Chondrocyte (in vitro differentiated cells): Measurements from ENCODE around the gene HDAC4. TPM values are rescaled to one million over a fixed set of nuclear protein-coding genes. Genes with fewer than 3 reads are reported as not detected.

ENCODE experiments used
- DNase-seq: peaks from one replicate; pipeline ENCODE4 v3.0.0; 2021; ENCODE audit warnings: mixed read lengths, low spot score
- H3K27ac Mint-ChIP-seq: one replicate; pipeline ENCODE4 v1.8.0; 2021; ENCODE audit warnings: mild to moderate bottlenecking, moderate library complexity, mixed read lengths; ENCODE audit not compliant: unreplicated experiment
- H3K27me3 Mint-ChIP-seq: 2 replicates; pipeline ENCODE4 v1.8.0; 2021; ENCODE audit warnings: low read depth, mixed read lengths
- H3K36me3 Mint-ChIP-seq: 2 replicates; pipeline ENCODE4 v1.8.0; 2021; ENCODE audit warnings: low read depth, mixed read lengths
- H3K4me1 Mint-ChIP-seq: 2 replicates; pipeline ENCODE4 v1.8.0; 2021; ENCODE audit warnings: low read depth, mild to moderate bottlenecking, mixed read lengths
- H3K4me3 Mint-ChIP-seq: one replicate; pipeline ENCODE4 v1.8.0; 2021; ENCODE audit warnings: mild to moderate bottlenecking, moderate library complexity, mixed read lengths; ENCODE audit not compliant: unreplicated experiment
- H3K9me3 Mint-ChIP-seq: 2 replicates; pipeline ENCODE4 v1.8.0; 2021; ENCODE audit warnings: low read depth, mixed read lengths
- CTCF ChIP-seq: fragments of 200-600 bp; sonication (generic); IDR thresholded peaks from 2 replicates; pipeline ENCODE4 v1.5.0; 2021; ENCODE audit warnings: antibody characterized with exemption, mild to moderate bottlenecking, moderate library complexity
- total RNA-seq: library from RNA; stranded (reverse); gene quantifications from 3 replicates; pipeline ENCODE4 v1.2.1, GENCODE V29; 2021

Gene HDAC4
- total RNA-seq, 1 donor from 2014 or later, result 22.3 TPM

DNA sequence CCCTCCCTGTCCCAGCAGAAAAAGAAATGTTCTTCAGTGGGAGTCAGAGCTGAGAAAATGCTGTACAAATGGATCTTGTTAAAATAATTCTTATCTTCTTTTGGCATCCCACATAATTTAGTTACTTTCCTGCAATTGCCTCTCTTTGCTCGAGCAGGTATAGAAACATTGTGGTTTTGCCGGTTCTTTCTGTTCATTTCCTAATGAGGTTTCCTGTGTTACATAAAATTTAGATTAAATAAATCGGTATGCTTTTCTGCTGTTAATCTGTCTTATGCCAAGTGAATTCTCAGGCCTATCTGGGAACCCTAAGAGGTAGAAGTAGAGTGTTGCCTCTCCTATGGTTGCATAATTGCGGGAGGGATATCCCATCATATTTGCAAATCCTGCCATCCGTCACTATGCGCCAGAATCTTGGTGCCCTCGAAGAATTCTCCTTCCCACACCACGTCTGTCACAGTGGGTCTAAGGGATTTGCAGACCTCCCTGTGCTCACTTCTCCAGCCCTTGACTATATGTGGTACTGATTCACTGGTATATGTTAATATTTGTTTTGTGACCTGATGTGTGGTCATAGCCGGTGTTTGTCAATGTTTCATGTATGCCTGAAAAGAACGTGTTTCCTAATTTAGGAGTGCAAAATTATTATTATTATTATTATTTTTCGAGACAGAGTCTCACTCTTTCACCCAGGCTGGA lies 12.2 kb upstream of the HDAC4 start:
- no peak overlapping the region for H3K27ac Mint-ChIP-seq
- no peak for DNase-seq
- peaks cover 3% of the 10 kb centered on the region for H3K36me3 Mint-ChIP-seq
- no peaks in the 10 kb centered on the region for H3K4me1 Mint-ChIP-seq
- peaks cover 15% of the 10 kb centered on the region for H3K27me3 Mint-ChIP-seq
- no peak overlapping the region for H3K4me3 Mint-ChIP-seq
- TF ChIP-seq CTCF, result no peak
- H3K9me3 Mint-ChIP-seq, result peaks cover 19% of the 10 kb centered on the region

- Mint-ChIP-seq H3K27ac (no peak overlapping the region), H3K27me3 (peaks cover 15% of the 10 kb centered on the region), H3K36me3 (peaks cover 3% of the 10 kb centered on the region), H3K4me1 (no peaks in the 10 kb centered on the region), H3K4me3 (no peak overlapping the region), H3K9me3 (peaks cover 19% of the 10 kb centered on the region)
- DNase-seq, result no peak
- no peak for TF ChIP-seq CTCF
Measured at GRCh38 chr2:239411549-239412319, 10.9 kb upstream of the HDAC4 start.

DNA sequence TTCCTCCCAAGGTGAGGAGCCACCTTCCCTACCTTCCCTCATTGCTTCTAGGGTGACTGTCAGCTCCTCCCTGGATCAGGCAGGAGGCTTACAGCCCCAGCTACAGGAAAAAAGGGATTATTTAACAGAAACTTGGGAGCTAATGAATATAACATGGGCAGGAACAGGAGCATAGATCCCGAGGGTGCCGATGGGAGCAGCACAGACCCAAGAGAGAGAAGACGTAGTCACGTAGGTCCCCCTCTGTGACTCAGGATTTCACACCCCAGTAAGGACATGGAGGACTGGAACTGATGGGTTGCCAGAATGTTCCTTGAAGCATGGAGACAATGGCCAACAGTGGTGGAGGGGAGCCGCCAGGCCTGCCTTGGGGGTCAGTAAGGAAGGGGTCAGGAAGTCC lies 10.3 kb upstream of the HDAC4 start:
- H3K36me3 Mint-ChIP-seq, result peaks cover 3% of the 10 kb centered on the region
- H3K27ac Mint-ChIP-seq, result no peak overlapping the region
- H3K27me3 Mint-ChIP-seq, result peaks cover 15% of the 10 kb centered on the region
- TF ChIP-seq CTCF, result no peak
- H3K4me3 Mint-ChIP-seq, result no peak overlapping the region
- H3K4me1 Mint-ChIP-seq, result no peaks in the 10 kb centered on the region
- no peak for DNase-seq
- peaks cover 19% of the 10 kb centered on the region for H3K9me3 Mint-ChIP-seq

DNA sequence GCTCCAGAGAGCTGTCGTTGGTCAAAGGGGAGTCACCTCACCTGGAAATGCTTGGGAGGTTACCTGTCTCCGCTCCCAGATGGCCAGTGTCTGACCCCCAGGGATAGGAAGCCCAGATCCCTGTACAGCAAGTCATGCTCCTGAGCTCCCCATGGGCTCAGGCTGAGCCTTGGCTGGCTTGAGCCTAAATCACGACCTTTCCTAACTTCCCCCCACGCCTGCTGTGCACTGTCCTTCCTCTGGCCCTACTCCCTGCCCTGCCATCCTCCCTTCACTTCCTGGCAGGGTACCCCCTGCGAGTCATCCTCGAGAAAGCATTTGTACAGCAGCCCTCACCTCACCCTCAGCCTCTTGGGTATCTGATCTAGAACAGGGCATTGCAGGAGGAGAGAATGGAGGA lies 9.2 kb upstream of the HDAC4 start:
- Mint-ChIP-seq H3K36me3 (no peaks in the 10 kb centered on the region), H3K4me1 (no peaks in the 10 kb centered on the region), H3K27me3 (peaks cover 9% of the 10 kb centered on the region), H3K4me3 (no peak overlapping the region), H3K27ac (no peak overlapping the region), H3K9me3 (peaks cover 19% of the 10 kb centered on the region)
- DNase-seq, result no peak
- no peak for TF ChIP-seq CTCF

DNA sequence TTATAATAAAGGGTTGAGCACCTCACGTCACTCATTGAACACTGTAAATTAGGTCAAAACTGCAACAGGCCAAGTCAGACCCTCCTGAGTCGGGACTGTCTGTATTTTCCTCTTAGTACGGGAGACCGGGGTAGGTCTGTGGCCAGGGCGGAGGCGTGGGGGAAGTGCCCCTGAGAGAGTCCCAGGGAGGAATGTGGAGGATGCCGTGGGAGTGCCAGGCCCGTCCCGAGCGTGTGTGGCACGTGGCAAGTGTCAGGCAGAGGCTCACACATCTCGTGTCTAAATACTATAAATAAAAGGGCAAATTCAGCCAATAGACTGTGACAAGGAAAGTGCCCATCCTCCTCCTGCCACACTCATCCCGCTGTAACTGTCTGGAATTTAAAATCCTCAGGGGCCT lies 6.3 kb upstream of the HDAC4 start:
- TF ChIP-seq CTCF, result no peak
- peaks cover 14% of the 10 kb centered on the region for H3K9me3 Mint-ChIP-seq
- H3K27ac Mint-ChIP-seq, result no peak overlapping the region
- peak; percentile 72 for DNase-seq
- H3K27me3 Mint-ChIP-seq, result peaks cover 9% of the 10 kb centered on the region
- no peaks in the 10 kb centered on the region for H3K36me3 Mint-ChIP-seq
- no peak overlapping the region for H3K4me3 Mint-ChIP-seq
- H3K4me1 Mint-ChIP-seq, result peaks cover 7% of the 10 kb centered on the region
